ENCODE measurements around the gene CCDC158. TPM values are rescaled to one million over a fixed set of nuclear protein-coding genes. Genes with fewer than 3 reads are reported as not detected.

The CCDC158 gene
- total and polyA plus RNA-seq, 7 experiments from 2014 or later, result not detected

- Mint-ChIP-seq H3K27ac (no peak overlapping the region), H3K4me1 (peaks cover 3 to 13% (median 5%) of the 10 kb centered on the region in 7 donors), H3K9me3 (peaks cover 0 to 2% (median 0%) of the 10 kb centered on the region in 11 donors), H3K4me3 (peak overlapping the region; percentile 50 to 78 (median 64)), H3K27me3 (peaks cover 30 to 49% (median 33%) of the 10 kb centered on the region in 5 donors), H3K36me3 (peaks cover 0 to 2% (median 0%) of the 10 kb centered on the region in 5 donors)
- H3K4me3 ChIP-seq (ENCODE audit: low read length), result no peak overlapping the region
- no peak overlapping the region for H3K27ac ChIP-seq (ENCODE audit: low read depth, low read length)
- DNase-seq (no peak), ATAC-seq (no peak)
- POLR2A ChIA-PET, result no interaction called here
- no peaks in the 10 kb centered on the region for H3K4me1 ChIP-seq (ENCODE audit: control insufficient read depth in 2 of 2, insufficient read depth in 2 of 2, low read length in 2 of 2)
- intact Hi-C loops (cut with micrococcal nuclease), result no loop called here
- H3K36me3 ChIP-seq (ENCODE audit: control insufficient read depth in 2 of 3, insufficient read depth in 3 of 3, low read length in 3 of 3), result no peaks in the 10 kb centered on the region
- H3K9me3 ChIP-seq (ENCODE audit: control insufficient read depth in 2 of 3, low read length in 3 of 3), result no peaks in the 10 kb centered on the region
- CTCF ChIA-PET, result no interaction called here
- no peaks in the 10 kb centered on the region for H3K27me3 ChIP-seq (ENCODE audit: control insufficient read depth in 2 of 2, insufficient read depth in 2 of 2, low read length in 2 of 2)
Observed at GRCh38 chr4:76420188-76420761, 666 bp downstream of the CCDC158 start.

GRCh38 chr4:76410636-76411035 is 10.3 kb downstream of the CCDC158 start:
- Mint-ChIP-seq H3K27me3 (peaks cover 0 to 20% (median 6%) of the 10 kb centered on the region in 5 donors), H3K4me3 (no peak overlapping the region), H3K4me1 (peaks cover 0 to 6% (median 6%) of the 10 kb centered on the region in 7 donors), H3K9me3 (no peaks in the 10 kb centered on the region), H3K36me3 (no peaks in the 10 kb centered on the region), H3K27ac (no peak overlapping the region)
- H3K27me3 ChIP-seq (ENCODE audit: control insufficient read depth in 2 of 2, insufficient read depth in 2 of 2, low read length in 2 of 2), result no peaks in the 10 kb centered on the region
- DNase-seq, result no peak
- CTCF ChIA-PET, result no interaction called here
- H3K4me3 ChIP-seq (ENCODE audit: low read length), result no peak overlapping the region
- POLR2A ChIA-PET, result no interaction called here
- H3K9me3 ChIP-seq (ENCODE audit: control insufficient read depth in 2 of 3, low read length in 3 of 3), result no peaks in the 10 kb centered on the region
- H3K36me3 ChIP-seq (ENCODE audit: control insufficient read depth in 2 of 3, insufficient read depth in 3 of 3, low read length in 3 of 3), result no peaks in the 10 kb centered on the region
- H3K4me1 ChIP-seq (ENCODE audit: control insufficient read depth in 2 of 2, insufficient read depth in 2 of 2, low read length in 2 of 2), result no peaks in the 10 kb centered on the region
- intact Hi-C loops (cut with micrococcal nuclease), result no loop called here
- ATAC-seq, result no peak
- no peak overlapping the region for H3K27ac ChIP-seq (ENCODE audit: low read depth, low read length)

GRCh38 chr4:76407440-76408119 is 13.4 kb downstream of the CCDC158 start:
- peak in 3 of 9 donors; percentile 4 to 34 (median 6) for DNase-seq
- CTCF ChIA-PET, result no interaction called here
- intact Hi-C loops (cut with micrococcal nuclease), result no loop called here

GRCh38 chr4:76406081-76406480 is 14.9 kb downstream of the CCDC158 start:
- H3K27me3 ChIP-seq (ENCODE audit: control insufficient read depth in 2 of 2, insufficient read depth in 2 of 2, low read length in 2 of 2), result no peaks in the 10 kb centered on the region
- intact Hi-C loops (cut with micrococcal nuclease), result no loop called here
- H3K36me3 Mint-ChIP-seq, result no peaks in the 10 kb centered on the region

More at GRCh38 chr4:76407440-76408119, 13.4 kb downstream of the CCDC158 start:
- POLR2A ChIA-PET, result no interaction called here
- Histone ChIP-seq H3K27ac (ENCODE audit: low read depth, low read length) (no peak overlapping the region), H3K27me3 (ENCODE audit: control insufficient read depth in 2 of 2, insufficient read depth in 2 of 2, low read length in 2 of 2) (no peaks in the 10 kb centered on the region), H3K36me3 (ENCODE audit: control insufficient read depth in 2 of 3, insufficient read depth in 3 of 3, low read length in 3 of 3) (no peaks in the 10 kb centered on the region), H3K9me3 (ENCODE audit: control insufficient read depth in 2 of 3, low read length in 3 of 3) (no peaks in the 10 kb centered on the region), H3K4me1 (ENCODE audit: control insufficient read depth in 2 of 2, insufficient read depth in 2 of 2, low read length in 2 of 2) (no peaks in the 10 kb centered on the region), H3K4me3 (ENCODE audit: low read length) (no peak overlapping the region)
- Mint-ChIP-seq H3K27ac (no peak overlapping the region), H3K4me1 (peaks cover 0 to 6% (median 6%) of the 10 kb centered on the region in 7 donors), H3K36me3 (no peaks in the 10 kb centered on the region), H3K27me3 (peaks cover 0 to 41% (median 10%) of the 10 kb centered on the region in 5 donors), H3K4me3 (no peak overlapping the region), H3K9me3 (peaks cover 0 to under 1% (median 0%) of the 10 kb centered on the region in 11 donors)
- ATAC-seq, result no peak

GRCh38 chr4:76401654-76402053 is 19.3 kb downstream of the CCDC158 start:
- H3K4me3 ChIP-seq (ENCODE audit: low read length), result no peak overlapping the region
- ChIA-PET POLR2A (no interaction called here), CTCF (interaction anchor here (1.0 kb wide), 1 partner anchor 29 kb away, joined by 3 read pairs; no protein-coding TSS in a partner anchor)
- no peak overlapping the region for H3K27ac Mint-ChIP-seq
- peaks cover 26 to 45% (median 33%) of the 10 kb centered on the region in 5 donors for H3K27me3 Mint-ChIP-seq
- no peak overlapping the region for H3K4me3 Mint-ChIP-seq
- H3K36me3 ChIP-seq (ENCODE audit: control insufficient read depth in 2 of 3, insufficient read depth in 3 of 3, low read length in 3 of 3), result no peaks in the 10 kb centered on the region
- ATAC-seq (no peak), DNase-seq (no peak)
- intact Hi-C loops (cut with micrococcal nuclease), result no loop called here
- H3K36me3 Mint-ChIP-seq, result peaks cover 0 to 5% (median 0%) of the 10 kb centered on the region in 5 donors
- peaks cover 3 to 8% (median 5%) of the 10 kb centered on the region in 11 donors for H3K9me3 Mint-ChIP-seq
- no peaks in the 10 kb centered on the region for H3K4me1 ChIP-seq (ENCODE audit: control insufficient read depth in 2 of 2, insufficient read depth in 2 of 2, low read length in 2 of 2)
- no peaks in the 10 kb centered on the region for H3K9me3 ChIP-seq (ENCODE audit: control insufficient read depth in 2 of 3, low read length in 3 of 3)
- no peak overlapping the region for H3K27ac ChIP-seq (ENCODE audit: low read depth, low read length)
- H3K27me3 ChIP-seq (ENCODE audit: control insufficient read depth in 2 of 2, insufficient read depth in 2 of 2, low read length in 2 of 2), result no peaks in the 10 kb centered on the region
- H3K4me1 Mint-ChIP-seq, result no peaks in the 10 kb centered on the region

More at GRCh38 chr4:76406081-76406480, 14.9 kb downstream of the CCDC158 start:
- no peak for DNase-seq
- Mint-ChIP-seq H3K4me1 (peaks cover 0 to 6% (median 6%) of the 10 kb centered on the region in 7 donors), H3K27me3 (peaks cover 10 to 52% (median 12%) of the 10 kb centered on the region in 5 donors), H3K27ac (no peak overlapping the region), H3K4me3 (no peak overlapping the region), H3K9me3 (peaks cover 0 to 2% (median 0%) of the 10 kb centered on the region in 11 donors)
- ChIA-PET CTCF (no interaction called here), POLR2A (no interaction called here)
- Histone ChIP-seq H3K4me1 (ENCODE audit: control insufficient read depth in 2 of 2, insufficient read depth in 2 of 2, low read length in 2 of 2) (no peaks in the 10 kb centered on the region), H3K9me3 (ENCODE audit: control insufficient read depth in 2 of 3, low read length in 3 of 3) (no peaks in the 10 kb centered on the region), H3K27ac (ENCODE audit: low read depth, low read length) (no peak overlapping the region), H3K4me3 (ENCODE audit: low read length) (no peak overlapping the region), H3K36me3 (ENCODE audit: control insufficient read depth in 2 of 3, insufficient read depth in 3 of 3, low read length in 3 of 3) (no peaks in the 10 kb centered on the region)
- ATAC-seq, result no peak

- Mint-ChIP-seq H3K9me3 (peaks cover 4 to 45% (median 20%) of the 10 kb centered on the region in 11 donors), H3K27me3 (peaks cover 24 to 68% (median 44%) of the 10 kb centered on the region in 5 donors), H3K36me3 (peaks cover 0 to 13% (median 0%) of the 10 kb centered on the region in 5 donors), H3K27ac (no peak overlapping the region), H3K4me1 (no peaks in the 10 kb centered on the region), H3K4me3 (no peak overlapping the region)
- Histone ChIP-seq H3K9me3 (ENCODE audit: control insufficient read depth in 2 of 3, low read length in 3 of 3) (no peaks in the 10 kb centered on the region), H3K27me3 (ENCODE audit: control insufficient read depth in 2 of 2, insufficient read depth in 2 of 2, low read length in 2 of 2) (no peaks in the 10 kb centered on the region), H3K4me3 (ENCODE audit: low read length) (no peak overlapping the region), H3K27ac (ENCODE audit: low read depth, low read length) (no peak overlapping the region), H3K36me3 (ENCODE audit: control insufficient read depth in 2 of 3, insufficient read depth in 3 of 3, low read length in 3 of 3) (no peaks in the 10 kb centered on the region), H3K4me1 (ENCODE audit: control insufficient read depth in 2 of 2, insufficient read depth in 2 of 2, low read length in 2 of 2) (no peaks in the 10 kb centered on the region)
- ATAC-seq (no peak), DNase-seq (no peak)
- intact Hi-C loops (cut with micrococcal nuclease), result no loop called here
- POLR2A ChIA-PET, result no interaction called here
- CTCF ChIA-PET, result interaction anchor here (0.8 to 1.5 kb wide), 2 partner anchors 11 to 204 kb away, joined by 4 to 7 read pairs; no protein-coding TSS in a partner anchor
Observed at GRCh38 chr4:76388160-76388908, 32.6 kb downstream of the CCDC158 start.
